GM20000 (cell line): ENCODE measurements around the gene MAP3K15.
A peak's percentile ranks its signal among the peaks of the same experiment; 100 is the strongest.

ENCODE experiments used
- DNase-seq: peaks from one replicate; pipeline ENCODE4 v3.0.0; 2012; ENCODE audit warnings: low spot score
- CTCF ChIP-seq: IDR thresholded peaks from 2 replicates; pipeline ENCODE4 v1.5.1; 2012; ENCODE audit warnings: mild to moderate bottlenecking, control low read depth; ENCODE audit errors: extremely low read depth, missing control alignments

Gene MAP3K15

DNA sequence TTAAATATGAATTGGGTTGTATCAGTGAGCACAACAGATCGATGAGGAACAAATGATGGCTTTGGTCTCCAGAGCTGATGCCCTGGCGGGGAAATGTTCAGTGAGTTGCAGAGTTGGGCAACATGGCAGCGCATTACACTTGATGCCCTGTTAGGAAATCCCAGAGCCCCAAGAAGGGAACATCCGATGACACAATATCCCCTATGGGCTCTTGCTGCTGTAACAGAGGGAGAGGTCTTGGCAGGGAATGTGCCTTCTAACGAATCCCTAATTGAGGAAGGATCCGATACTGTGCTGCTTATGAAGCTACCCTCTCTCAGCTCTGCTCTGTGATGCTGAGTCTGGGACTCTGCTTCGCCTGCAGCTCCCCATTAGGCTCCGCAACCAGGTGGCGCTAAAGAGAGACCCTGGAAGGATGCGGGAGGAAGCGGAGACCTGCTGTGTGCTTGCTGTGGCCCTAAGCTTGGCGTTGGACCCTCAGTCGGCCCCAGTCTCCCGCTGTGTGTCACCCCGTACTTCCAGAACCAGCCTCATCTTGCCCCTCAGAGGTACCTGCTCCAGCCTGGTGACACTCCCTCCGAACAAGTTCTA is 132.7 kb downstream of the MAP3K15 start:
- DNase-seq, result peak; percentile 58
- TF ChIP-seq CTCF, result peak; percentile 56

GRCh38 chrX:19381326-19381725 is 134.0 kb downstream of the MAP3K15 start:
- no peak for TF ChIP-seq CTCF
- no peak for DNase-seq

- no peak for DNase-seq
- TF ChIP-seq CTCF, result no peak
These were observed 137.5 kb downstream of the MAP3K15 start for GRCh38 chrX:19377799-19378198.

DNA sequence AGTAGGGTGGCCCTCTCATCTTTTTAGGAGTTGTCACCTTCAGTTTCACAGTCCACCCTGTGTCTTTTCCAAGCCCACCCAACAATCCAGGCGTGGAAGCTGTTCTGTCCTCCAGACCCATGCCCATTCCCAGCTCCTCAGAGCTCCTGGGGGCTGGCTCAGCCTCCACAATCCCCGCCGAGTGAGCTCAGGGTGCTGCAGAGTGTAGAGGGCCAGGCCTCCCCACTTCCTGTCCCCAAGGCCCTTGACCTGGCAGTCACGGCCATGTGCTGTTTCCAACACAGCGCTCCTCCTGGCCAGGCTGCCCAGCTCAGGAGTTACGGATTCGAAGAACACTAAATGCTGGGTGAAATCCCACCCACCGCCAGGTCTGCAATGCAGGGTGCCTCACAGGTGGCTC is 139.8 kb downstream of the MAP3K15 start:
- no peak for TF ChIP-seq CTCF
- no peak for DNase-seq

GRCh38 chrX:19373351-19373891 is 141.9 kb downstream of the MAP3K15 start:
- DNase-seq, result no peak

GRCh38 chrX:19372547-19373331 is 142.6 kb downstream of the MAP3K15 start:
- no peak for DNase-seq

More at GRCh38 chrX:19373351-19373891, 141.9 kb downstream of the MAP3K15 start:
- TF ChIP-seq CTCF, result no peak

More at GRCh38 chrX:19372547-19373331, 142.6 kb downstream of the MAP3K15 start:
- TF ChIP-seq CTCF, result no peak
